Activated T-cell treated with anti-CD3 and anti-CD28 coated beads, Interleukin-2, amount 50 U/mL, for 1 hour (primary cell): ENCODE measurements around the gene AGAP1.

Experiments used
- DNase-seq: peaks from one replicate; pipeline ENCODE4 v3.0.0-alpha.2; 2020

The AGAP1 gene

DNA sequence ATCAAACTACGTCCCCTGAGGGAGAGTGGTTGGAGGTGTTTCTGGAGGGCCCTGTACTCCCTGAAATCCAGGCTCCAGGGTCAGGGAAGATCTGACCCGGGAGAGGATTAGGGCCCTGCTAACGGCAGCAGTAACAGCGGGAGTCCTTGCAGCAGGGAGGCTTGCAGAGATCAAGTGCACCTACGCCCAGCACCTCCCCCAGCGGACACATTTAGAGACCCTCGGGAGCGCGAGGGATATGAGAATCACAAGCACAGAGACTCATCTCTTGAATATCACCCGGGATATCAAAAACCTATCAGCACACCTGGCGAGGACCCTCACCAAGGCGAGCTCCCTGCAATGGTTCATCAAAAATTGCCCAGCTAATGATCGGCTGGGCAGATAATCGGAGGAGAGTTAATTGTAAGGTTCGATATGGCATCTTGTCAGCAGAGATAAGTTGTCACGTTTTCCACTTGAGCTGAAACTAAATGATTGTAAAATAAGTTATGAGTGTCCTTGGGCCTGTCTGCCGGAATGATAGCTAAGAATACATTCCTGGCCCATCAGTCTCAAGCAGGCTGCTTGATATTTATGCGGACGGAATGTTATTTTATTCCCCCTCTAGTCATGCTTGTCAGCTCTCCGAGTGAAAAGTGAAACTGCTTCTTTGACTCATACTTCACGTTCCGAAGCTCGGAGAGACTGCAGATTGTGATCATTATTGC lies 464.5 kb downstream of the AGAP1 start:
- DNase-seq = no peak

DNA sequence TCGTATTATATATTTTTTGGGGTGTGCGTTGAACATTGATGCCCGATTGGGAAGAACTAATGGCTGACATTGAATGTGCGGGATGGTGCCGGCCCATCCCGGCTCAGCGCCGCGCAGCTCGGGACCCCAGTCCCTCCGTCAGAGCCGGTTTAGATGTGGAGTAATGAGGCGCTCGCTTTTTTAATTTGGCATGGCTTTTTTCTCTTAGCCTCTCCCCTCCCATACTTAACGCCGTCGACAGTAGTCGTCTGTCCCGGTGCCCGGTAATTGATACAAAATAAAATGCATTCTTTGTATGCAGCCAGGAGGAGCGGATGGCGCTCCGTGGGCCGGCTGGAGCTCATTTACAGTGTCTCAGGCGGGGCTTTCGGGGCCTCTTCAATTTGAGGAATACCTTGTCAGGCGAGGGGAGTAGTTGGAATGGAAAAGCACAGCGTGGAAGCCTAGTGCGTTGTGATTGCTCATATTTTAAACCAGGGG lies 465.1 kb downstream of the AGAP1 start:
- no peak for DNase-seq

DNA sequence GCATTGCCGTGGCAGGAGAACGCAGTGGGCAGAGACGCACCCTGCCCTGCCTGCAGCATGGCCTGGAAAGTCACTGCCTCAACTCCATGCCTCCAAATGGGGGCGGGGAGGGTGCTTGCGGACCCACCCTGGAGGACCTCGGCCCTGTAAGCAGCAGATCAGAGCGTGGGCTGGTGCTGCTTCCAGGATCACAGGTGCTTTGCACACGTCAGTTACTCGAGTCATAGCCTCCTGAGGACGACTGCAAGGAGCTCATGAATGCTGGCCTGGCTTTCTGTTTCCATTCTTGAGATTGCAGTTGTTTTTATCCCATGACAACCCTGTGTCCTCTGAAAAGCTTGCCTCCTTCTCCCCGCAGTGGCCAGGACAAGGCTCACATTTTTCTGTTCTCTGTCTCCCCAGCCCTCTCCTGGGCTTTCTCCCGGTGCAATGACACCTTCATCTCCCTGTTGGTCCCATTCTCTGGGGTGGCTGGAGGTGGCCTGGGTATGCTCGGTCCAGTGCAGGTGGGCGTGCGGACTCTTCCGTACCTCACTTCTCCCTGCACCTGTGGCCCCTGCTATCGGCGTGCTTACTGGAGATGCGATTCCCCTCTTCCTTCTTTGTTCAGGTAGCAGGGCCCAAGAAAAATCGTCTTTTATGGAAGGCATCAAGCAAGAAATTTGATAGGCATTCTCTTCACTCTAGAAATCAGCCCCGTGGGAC lies 466.3 kb downstream of the AGAP1 start:
- no peak for DNase-seq

DNA sequence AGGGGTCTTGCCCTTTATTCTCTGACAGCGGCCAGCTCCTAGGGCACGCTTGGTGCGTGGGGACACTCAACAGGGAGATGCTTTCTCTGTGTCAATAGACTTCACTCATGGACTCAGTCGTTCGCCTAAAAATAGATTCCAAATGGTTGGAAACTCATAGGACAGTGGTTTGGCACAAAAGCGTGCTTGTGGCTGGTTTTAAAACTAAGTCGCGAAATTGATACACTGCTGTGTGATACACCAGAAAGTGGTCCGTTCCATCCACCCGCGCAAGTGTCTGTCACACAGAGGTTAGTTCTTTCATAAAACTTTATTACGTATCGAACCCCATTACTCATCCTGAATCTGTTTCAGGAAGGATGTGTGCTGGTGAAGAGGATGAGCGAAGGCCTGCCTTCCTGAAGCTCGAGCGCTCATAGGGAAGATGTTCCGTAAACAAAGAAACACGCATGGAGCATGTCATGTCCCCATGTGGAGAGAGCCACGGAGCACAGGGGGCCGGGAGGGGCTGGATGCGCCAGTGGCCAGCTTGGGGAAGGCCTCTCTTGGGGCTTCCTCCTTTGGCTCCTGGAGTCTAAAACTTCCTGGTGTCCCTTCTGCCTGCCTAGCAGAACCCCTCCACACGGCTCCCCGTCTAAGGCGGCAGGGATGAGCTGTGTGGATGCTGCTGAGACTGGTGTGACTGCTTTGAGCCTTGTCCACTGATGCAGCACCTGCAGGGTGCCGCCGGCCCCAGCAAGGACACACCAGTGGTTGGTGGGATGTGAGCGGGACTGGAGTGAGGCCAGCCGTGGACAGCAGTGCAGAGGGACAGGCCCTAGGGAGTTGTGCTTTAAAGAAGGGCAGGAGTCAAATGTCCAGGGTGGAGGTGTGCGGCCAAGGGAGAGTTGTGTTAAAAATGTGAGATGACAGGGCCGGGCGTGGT lies 467.1 kb downstream of the AGAP1 start:
- no peak for DNase-seq

DNA sequence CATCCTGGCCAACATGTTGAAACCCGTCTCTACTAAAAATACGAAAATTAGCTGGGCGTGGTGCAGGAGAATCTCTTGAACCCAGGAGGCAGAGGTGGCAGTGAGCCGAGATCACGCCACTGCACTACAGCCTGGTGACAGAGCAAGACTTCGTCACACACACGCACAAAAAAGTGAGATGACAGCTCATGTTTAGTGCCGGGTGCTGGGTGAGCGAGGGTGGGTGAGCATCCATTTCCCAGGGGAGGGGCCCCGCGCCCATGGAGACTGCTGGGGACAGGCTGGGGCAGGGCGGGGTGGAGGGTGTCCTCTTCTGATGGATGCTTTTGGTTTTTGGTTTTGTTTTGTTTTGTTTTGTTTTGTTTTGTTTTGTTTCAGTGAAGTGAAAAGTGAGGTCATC lies 467.9 kb downstream of the AGAP1 start:
- no peak for DNase-seq

DNA sequence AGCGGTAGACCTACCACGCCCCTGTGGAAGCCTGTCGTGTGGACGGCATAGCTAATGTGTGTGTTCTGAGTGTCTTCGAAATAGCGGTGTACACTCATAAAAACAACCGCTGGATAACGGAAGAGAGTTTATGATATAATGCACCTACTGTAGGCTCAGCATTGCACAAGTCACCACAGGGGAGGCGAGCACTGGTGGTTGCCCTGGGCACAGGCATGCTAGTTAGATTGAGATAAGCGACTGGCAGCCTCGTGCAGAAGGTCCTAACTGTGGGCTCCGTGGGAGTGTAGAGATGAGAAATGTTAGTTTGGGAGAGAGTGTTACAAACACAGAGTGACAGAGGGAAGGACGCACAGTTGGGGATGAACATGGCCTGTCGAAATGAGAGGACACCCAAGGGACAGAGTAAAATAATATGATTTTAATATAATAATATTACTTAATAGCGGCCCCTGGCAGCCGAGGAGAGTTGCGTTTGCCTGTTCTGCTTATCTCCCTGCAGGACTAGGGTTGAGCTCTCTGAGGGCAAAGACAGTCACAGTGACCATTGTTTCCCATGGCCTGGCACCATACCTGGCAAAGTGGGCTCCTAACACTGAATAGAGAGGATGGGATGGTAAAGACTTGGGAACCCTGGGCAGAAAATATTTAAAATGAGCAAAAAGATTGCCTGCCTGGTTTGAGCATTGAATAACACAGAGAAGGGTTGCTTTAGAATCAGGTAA lies 470.2 kb downstream of the AGAP1 start:
- DNase-seq = no peak

DNA sequence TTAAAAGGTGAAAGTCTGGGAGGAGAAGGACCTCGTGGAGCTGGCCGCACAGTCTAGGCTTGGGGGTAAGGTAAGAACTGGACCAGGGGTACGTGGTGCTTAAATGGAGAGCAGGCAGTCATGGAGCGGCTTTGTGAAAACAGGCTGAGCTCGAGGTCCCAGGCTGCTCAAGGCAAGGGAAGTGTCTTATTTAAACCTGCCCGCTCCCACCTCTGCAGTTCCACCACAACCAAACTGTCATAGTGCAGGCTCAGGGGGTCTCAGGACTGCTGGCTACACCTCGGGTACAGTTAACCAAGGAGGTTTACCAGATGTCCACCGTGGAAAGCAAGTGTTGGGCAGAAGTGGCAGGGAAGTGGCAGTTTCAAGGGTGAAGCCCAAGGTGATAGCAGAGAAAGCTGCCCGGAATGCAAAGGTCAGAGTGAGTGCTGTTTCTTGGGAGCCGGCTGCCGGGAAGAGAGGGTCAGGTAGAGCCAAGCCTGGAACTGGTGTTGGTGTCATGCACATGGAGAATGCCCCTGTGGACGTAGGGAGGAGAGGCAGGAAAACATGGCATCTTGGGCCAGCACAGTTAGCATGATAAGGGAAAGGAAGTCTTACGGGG lies 471.0 kb downstream of the AGAP1 start:
- no peak for DNase-seq

DNA sequence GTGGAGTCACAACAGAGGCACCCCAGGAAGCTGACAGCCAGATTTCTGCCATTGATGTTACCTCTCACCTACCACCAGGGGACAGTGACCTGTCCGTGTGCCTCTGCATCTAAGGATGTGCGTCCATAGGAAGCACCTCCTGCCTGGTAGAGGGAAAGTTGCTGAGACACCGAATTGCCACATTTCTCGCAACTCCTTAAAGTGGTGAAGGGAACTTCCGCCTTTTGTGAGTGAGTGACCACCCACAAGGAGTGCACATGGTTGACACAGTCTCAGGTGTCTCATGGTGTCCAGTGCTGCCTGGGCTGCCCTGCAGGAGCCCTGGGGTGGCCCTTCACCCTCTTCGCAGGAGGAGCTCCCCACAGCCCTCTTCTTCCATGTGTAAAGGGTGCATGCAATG lies 472.6 kb downstream of the AGAP1 start:
- DNase-seq = no peak

DNA sequence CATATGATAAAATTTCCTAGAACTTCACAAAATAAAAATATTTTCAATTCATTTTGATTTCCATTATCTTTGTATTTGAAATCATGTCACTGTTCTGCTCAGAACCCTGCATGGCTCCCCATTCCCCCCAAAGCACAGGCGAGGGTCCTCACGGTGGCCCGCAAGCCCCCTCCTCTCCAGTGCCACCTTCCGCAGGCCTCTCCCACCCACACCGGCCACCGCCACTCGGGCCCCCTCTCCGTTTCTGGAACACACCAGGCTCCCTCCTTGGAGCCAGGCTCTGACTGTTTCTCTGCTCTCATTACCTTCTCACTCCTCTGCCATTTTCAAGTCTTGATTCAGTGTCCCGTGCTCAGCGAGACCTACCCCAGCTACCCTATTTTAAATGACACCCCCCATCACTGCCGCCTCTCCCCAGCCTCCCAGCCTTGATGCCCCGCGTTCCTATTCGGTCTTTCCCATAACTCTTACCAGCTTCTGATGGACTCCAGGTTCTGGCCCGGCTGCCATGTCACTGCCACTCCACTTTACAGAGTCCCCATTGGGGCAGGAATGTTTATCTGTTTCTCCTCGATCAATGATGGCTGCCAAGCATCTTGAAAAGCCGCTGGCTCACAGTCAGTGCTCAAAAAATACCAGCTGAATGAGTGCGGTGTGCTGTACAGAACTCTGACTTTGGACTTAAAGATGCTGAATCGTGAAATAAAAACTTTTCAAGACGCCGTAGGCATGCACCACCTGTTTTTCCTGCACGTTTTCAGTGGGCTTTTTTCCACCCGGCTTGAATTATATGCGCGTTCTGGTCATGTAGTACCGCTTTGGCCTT lies 473.3 kb downstream of the AGAP1 start:
- DNase-seq = no peak

DNA sequence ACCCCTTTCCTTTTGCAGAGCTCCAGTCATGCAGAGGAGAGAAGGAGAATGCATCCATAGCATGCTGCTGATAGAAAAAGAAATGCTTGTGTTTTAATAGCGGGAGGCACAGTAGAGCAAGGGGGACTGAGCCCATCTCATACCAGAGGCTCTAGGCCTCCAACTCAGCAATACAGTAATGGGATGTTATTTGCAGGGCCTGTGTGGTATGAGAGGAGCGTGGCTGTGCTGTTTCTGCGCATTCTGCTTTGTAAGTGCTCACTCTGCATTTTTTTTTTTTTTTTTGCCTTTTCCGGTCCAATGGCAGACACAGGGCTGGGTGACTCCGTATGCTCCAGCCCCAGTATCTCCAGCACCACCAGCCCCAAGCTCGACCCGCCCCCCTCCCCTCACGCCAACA lies 474.3 kb downstream of the AGAP1 start:
- DNase-seq = no peak

DNA sequence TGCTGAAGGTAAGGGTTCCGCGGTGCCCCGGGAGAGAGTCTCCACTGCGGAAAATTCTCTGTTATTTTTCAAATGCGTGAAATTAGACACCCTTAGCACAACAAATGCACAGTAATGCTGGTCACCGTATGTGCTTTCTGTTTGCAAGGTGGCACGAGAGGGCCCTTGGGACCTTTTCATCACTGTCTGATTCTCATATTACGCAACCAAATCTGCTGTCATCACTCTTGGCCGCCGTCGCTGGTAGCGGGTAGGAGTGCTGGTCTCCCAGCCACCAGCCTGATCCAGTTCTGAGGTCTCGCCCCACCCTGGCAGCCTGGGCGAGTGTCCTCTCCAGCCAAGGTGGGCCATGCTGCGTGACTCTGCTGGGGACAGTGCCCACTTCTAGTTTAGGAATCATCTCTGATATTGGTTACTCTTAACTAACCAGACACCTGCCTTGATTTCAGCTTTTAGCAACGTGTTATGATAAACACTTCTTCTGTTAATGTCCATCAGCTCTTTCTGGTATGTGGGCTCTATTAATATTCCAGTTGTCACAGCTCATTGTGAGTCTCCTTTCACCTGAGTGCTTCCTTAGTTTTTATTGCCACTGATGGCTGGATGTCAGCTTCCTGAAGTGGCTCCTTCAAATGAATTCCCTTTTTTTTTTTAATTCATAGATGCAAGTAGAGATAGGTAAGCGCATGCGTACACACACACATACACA lies 474.9 kb downstream of the AGAP1 start:
- DNase-seq = no peak

DNA sequence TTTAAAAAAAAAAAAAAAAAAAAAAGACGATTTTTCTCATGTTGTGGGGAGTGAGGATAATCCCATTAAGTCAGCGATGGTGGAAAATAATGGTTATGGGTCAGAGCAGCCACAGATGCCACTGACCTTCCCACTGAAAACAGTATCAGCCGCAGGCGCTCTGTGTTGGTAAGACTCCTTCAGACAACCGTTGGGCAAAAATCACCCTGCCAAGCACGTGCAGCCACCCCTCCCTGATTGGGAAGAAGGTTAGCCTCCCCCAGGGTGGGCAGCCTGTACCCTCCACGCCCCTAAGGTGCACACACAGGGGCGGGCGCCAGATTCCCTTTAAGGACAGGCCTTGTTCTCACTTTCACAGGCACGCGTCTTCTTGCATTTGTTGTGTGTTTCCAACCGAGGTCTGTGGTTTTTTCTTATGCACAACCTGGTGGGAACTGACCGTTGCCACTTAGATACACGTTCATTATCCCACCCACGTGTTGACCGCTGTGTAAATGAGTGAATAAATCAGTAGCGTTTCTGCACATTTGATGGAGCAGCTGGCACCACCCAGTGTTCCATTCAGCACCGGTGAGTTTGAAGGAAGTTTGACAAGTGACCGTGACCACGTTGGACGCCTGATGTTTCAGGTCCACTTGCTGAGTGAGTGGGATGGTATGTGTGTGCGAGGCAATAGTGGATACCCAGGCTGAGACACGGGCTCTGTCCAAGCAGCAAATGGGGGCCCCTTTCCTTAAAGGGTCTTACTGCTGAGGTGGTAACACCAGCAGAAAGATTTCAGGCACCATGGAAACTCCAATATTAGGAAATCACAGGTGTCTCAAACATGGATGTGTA lies 476.6 kb downstream of the AGAP1 start:
- no peak for DNase-seq

DNA sequence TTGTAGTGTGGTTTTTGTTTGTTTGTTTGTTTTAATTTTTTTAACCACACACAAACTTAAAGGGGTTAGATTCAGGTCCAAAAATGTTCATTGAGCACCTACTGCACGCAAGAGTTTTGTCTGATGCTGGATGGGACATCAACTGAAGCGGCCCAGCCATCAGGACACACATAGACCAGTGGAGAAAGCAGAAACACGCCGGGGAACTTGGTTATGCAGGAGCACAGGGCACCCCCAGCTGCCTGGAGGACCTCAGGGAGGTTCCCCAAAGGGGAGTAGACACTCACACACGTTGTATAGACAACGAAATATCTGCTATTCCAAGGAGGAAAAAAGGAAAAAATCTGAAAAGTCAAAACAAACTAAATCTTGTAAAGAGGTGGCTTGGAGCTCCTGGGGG lies 482.7 kb downstream of the AGAP1 start:
- DNase-seq = no peak

DNA sequence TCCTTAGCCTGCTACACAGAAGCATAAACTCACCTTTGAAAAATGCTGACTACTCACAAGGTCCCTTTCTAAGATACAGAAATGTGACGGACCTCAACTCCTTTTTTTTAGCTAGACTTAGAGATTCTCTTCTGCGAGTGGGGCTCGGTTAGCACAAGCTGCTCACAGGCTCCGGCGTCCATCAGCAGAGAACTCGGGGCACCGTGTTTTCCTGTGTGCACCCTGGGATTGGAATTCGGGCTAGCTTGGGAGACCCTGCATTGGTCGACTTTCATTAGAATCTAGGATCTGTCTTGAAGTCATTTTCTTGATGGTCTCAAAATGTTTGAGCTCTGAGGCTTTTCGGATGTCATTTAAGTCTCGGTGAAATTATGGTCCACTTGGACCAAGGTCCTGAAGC lies 483.1 kb downstream of the AGAP1 start:
- no peak for DNase-seq

DNA sequence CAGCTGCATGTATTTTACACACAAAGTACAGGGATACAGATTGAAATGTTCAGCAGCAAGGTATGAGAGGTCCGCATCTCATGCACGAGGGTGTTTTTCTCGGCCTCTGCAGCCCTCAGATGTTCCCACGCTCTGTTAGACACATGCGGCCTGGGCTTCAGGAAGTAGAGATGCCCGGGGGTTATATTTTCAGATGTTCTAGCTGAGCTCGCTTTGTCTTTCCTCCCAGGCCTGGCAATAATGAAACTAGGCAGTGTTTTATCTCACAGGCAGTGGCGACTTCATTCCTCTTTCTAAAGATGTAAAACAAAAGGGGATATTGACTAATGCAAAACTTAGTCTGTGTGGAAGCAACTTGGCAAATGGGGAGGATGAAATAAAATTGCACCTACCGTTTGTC lies 483.6 kb downstream of the AGAP1 start:
- DNase-seq = no peak

DNA sequence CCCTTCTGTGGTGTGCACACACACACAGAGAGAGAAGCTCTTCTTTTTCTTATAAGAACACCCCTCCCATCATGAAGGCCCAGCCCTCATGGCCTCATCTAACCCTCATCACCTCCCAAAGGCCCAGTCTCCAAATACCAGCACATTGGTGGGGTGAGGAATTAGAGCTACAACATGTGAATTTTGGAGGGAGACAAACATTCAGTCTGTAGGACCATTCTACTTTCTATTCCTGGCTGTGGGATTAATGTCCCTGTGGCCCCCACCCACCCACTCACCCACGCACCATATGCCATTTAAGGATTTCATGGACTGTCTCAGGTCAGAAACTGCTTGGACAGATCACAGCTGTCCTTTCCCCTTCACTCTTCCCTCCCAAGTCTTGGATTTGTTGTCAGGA lies 484.2 kb downstream of the AGAP1 start:
- no peak for DNase-seq

DNA sequence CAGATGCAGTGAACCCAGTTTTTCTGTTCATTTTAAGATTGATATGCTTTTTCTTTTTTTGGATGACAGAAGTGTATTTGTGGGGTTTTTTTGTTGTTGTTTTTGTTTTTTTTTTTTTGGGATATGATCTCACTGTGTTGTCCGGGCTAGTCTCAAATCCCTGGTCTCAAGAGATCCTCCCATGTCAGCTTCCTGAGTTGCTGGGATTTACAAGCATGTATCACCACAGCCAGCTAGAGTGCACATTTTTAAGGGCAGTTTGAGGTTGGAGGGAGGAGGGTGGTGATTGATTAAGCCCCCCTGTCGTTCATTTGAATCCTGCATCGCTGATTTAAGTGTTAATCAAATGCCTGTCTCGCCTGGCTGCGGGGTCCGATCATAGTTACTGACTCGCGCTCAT lies 485.2 kb downstream of the AGAP1 start:
- no peak for DNase-seq

DNA sequence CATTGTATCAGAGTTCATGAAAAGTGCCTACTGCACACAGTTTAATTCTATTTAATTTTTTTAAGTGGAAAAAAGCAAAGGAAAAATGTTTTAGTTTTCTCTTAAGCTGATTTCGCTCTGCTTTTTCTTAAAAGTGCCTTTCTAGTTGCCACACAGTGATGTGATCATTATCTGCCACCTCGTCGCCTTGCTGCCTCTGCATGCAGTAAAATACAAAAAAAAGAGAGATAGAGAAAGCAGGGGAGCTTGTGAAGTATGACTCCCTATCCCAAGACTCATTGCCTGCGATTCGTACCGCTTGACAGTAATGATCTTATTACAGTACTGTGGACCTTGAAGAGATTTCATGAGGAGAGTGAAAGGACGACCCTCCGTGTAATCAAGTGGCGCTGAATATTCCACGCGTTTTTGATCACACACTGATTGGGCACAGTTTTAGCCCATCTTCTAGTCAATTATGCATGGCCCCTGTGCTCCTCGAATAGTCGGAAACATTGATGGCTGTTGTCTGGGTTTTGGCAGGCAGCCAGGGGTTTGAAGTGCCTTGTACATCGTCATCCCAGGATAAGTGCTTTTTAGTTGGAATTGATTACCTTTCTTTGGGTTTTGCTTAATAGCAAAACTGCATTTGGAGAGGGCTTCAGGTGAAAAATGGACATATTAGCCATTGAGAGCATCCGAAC lies 486.1 kb downstream of the AGAP1 start:
- no peak for DNase-seq

DNA sequence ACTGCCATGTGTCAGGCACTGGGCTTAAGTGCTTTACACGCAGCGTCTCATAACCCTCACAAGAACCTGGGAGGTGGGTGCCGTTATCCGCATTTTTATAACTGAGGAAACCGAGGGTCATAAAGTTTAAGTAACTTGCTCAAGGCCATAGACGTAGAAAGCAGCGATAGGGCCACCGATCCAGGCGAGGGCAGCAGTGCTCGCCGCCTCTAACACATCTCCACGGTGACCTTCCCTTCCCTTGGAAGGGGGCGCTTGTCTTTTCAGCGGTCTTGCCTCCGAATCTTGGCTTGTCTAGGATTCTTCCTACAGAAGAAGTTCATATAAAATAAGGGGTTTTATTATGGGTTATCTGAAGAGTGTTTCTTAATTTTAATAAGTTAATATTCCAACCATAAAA lies 487.8 kb downstream of the AGAP1 start:
- DNase-seq = no peak
